Esophagus squamous epithelium (tissue), 5 donors: ENCODE results near the gene LCOR. TPM values are rescaled to one million over a fixed set of nuclear protein-coding genes. Genes with fewer than 3 reads are reported as not detected.

Experiments
- DNase-seq: peaks from one replicate; lab custom pipeline; 2025; lab: John Stamatoyannopoulos, UW
- H3K27ac ChIP-seq, 4 donors: fragments of 200-600 bp; sonication (generic); one replicate each; pipeline ENCODE4 v1.5.1; 2016 to 2019; ENCODE audit warnings: mild to moderate bottlenecking in 1 of 4
- H3K27me3 ChIP-seq, 4 donors: fragments of 200-600 bp; sonication (generic); 1 replicate in 3 of 4; 2 replicates in 1 of 4; pipeline versions ENCODE4 v1.5.1 to v1.6.0; 2017 to 2021; ENCODE audit warnings: antibody characterized with exemption in 1 of 4
- H3K36me3 ChIP-seq, 3 donors: fragments of 200-600 bp; sonication (generic); one replicate each; pipeline ENCODE4 v1.5.1; 2016 to 2019
- H3K4me1 ChIP-seq, 3 donors: fragments of 200-600 bp; sonication (generic); one replicate each; pipeline ENCODE4 v1.5.1; 2017 to 2019
- H3K4me3 ChIP-seq, 4 donors: fragments of 200-600 bp; sonication (generic); 1 replicate in 3 of 4; 2 replicates in 1 of 4; pipeline ENCODE4 v1.5.1; 2016 to 2019; ENCODE audit warnings: mild to moderate bottlenecking in 2 of 4, moderate library complexity in 1 of 4
- H3K9me3 ChIP-seq, 3 donors: fragments of 200-600 bp; sonication (generic); one replicate each; pipeline ENCODE4 v1.5.1; 2016 to 2019
- POLR2A ChIP-seq, 4 donors: fragments of 450-650 bp; IDR thresholded peaks; one replicate each; pipeline ENCODE4 v1.6.1; 2017; ENCODE audit warnings: antibody characterized with exemption in 4 of 4, mild to moderate bottlenecking in 4 of 4, moderate library complexity in 3 of 4
- WGBS, 2 donors: methylation state at CpG; one replicate each; pipeline ENCODE4 v1.1.5; 2018; 5-methylcytosine and 5-hydroxymethylcytosine counted together
- intact Hi-C: fragments of 100-400 bp; cut with DNase I; formaldehyde crosslinking; loops from one replicate; pipeline ENCODE4 v1.15.0; 2022
- total RNA-seq, 4 donors: library from RNA; depleted of rRNA; stranded (reverse); fragments of >200 nt; gene quantifications; one replicate each; pipeline ENCODE4 v1.1.0, GENCODE V29; 2016
- TF ChIP-seq, protein P1 (sequence below), 6 experiments: fragments of 450-650 bp in 4 of 6; fragments of 200-600 bp in 2 of 6; sonication (generic) in 2 of 6; IDR thresholded peaks; one replicate each; pipeline ENCODE4 v1.5.1; 2016 to 2019; ENCODE audit warnings: antibody characterized with exemption in 6 of 6, mild to moderate bottlenecking in 4 of 6, moderate library complexity in 4 of 6
- donor health status: DM: yes; HTN: yes; CAD: no.

Gene LCOR
- total RNA-seq, 4 donors from 2014 or later, result 16.9 to 112 (median 30.4) TPM

DNA sequence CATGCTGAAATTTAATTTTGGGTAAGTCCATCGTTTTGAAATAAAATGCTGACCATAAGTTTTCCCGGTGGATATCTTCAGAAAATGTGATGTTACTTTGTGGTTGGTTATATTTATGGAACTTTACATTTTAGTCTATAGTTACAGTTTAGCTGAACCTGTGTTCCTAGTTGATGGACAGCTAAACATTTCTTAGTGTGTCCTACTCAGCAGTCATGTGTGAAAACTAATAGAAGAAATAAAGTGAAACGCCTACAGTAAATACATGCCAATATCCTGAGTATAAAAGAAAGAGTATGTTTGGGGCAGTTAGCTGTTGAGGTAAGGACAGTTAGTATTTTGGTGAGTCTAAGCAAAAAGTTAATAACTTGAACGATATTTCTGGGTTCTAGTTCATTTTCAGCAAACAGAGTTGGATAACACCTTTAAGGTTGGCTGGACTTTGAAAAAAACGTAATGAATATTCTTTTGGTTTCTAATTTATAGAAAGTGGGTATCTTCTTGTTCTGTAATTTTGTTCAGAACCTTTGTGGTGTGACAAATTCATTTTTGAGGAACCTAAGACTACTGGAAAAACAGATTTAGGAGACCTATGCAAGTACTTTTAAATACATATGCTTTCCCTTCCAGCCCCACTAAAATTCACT is 28.7 kb downstream of the LCOR start:
- no peak for DNase-seq
- H3K36me3 ChIP-seq, result peaks cover 0 to 30% (median 0%) of the 10 kb centered on the region in 3 donors
- no peaks in the 10 kb centered on the region for H3K27me3 ChIP-seq
- intact Hi-C loops, result no loop called here
- H3K27ac ChIP-seq, result no peak overlapping the region
- no peak for TF ChIP-seq POLR2A (IDR thresholded peaks at IDR 0.05)
- TF ChIP-seq, protein P1, sequence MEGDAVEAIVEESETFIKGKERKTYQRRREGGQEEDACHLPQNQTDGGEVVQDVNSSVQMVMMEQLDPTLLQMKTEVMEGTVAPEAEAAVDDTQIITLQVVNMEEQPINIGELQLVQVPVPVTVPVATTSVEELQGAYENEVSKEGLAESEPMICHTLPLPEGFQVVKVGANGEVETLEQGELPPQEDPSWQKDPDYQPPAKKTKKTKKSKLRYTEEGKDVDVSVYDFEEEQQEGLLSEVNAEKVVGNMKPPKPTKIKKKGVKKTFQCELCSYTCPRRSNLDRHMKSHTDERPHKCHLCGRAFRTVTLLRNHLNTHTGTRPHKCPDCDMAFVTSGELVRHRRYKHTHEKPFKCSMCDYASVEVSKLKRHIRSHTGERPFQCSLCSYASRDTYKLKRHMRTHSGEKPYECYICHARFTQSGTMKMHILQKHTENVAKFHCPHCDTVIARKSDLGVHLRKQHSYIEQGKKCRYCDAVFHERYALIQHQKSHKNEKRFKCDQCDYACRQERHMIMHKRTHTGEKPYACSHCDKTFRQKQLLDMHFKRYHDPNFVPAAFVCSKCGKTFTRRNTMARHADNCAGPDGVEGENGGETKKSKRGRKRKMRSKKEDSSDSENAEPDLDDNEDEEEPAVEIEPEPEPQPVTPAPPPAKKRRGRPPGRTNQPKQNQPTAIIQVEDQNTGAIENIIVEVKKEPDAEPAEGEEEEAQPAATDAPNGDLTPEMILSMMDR (IDR thresholded peaks at IDR 0.05), result no peak
- no peak overlapping the region for H3K4me3 ChIP-seq
- WGBS, 2 donors, result 80 to 83% methylated on average over 5 of the region's 5 CpGs
- peaks cover 15 to 47% (median 22%) of the 10 kb centered on the region in 3 donors for H3K4me1 ChIP-seq
- H3K9me3 ChIP-seq, result no peaks in the 10 kb centered on the region

GRCh38 chr10:96863922-96864543 is 31.9 kb downstream of the LCOR start:
- TF ChIP-seq, protein P1 (IDR thresholded peaks at IDR 0.05), result no peak
- no peak for TF ChIP-seq POLR2A (IDR thresholded peaks at IDR 0.05)
- peaks cover 0 to 25% (median 0%) of the 10 kb centered on the region in 3 donors for H3K36me3 ChIP-seq
- WGBS, 2 donors, result 36 to 37% methylated on average over 3 of the region's 3 CpGs
- DNase-seq, result no peak
- H3K9me3 ChIP-seq, result no peaks in the 10 kb centered on the region
- H3K27me3 ChIP-seq, result no peaks in the 10 kb centered on the region
- intact Hi-C loops, result no loop called here
- peak overlapping the region in 2 of 4 donors; percentile 34 to 68 for H3K27ac ChIP-seq
- H3K4me1 ChIP-seq, result peaks cover 7 to 30% (median 10%) of the 10 kb centered on the region in 3 donors
- no peak overlapping the region for H3K4me3 ChIP-seq

GRCh38 chr10:96873086-96873485 is 41.0 kb downstream of the LCOR start:
- Histone ChIP-seq H3K27me3 (no peaks in the 10 kb centered on the region), H3K36me3 (peaks cover 0 to 4% (median 0%) of the 10 kb centered on the region in 3 donors), H3K9me3 (no peaks in the 10 kb centered on the region), H3K27ac (no peak overlapping the region), H3K4me1 (peaks cover 0 to 12% (median 0%) of the 10 kb centered on the region in 3 donors), H3K4me3 (no peak overlapping the region)
- no peak for TF ChIP-seq POLR2A (IDR thresholded peaks at IDR 0.05)
- TF ChIP-seq, protein P1 (IDR thresholded peaks at IDR 0.05), result no peak
- no peak for DNase-seq
- intact Hi-C loops, result no loop called here

GRCh38 chr10:96873756-96874467 is 41.8 kb downstream of the LCOR start:
- peaks cover 0 to 20% (median 0%) of the 10 kb centered on the region in 3 donors for H3K4me1 ChIP-seq
- TF ChIP-seq, protein P1 (IDR thresholded peaks at IDR 0.05), result no peak
- TF ChIP-seq POLR2A (IDR thresholded peaks at IDR 0.05), result no peak
- peaks cover 0 to 9% (median 0%) of the 10 kb centered on the region in 3 donors for H3K36me3 ChIP-seq
- WGBS, 2 donors, result 91 to 92% methylated on average over 6 to 7 of the region's 7 CpGs
- no peak for DNase-seq
- H3K4me3 ChIP-seq, result no peak overlapping the region
- no peaks in the 10 kb centered on the region for H3K9me3 ChIP-seq
- H3K27me3 ChIP-seq, result no peaks in the 10 kb centered on the region
- intact Hi-C loops, result no loop called here
- H3K27ac ChIP-seq, result no peak overlapping the region

GRCh38 chr10:96878057-96878456 is 46.0 kb downstream of the LCOR start:
- no peaks in the 10 kb centered on the region for H3K9me3 ChIP-seq
- TF ChIP-seq, protein P1 (IDR thresholded peaks at IDR 0.05), result no peak
- TF ChIP-seq POLR2A (IDR thresholded peaks at IDR 0.05), result no peak
- intact Hi-C loops, result no loop called here
- 40 to 54% methylated on average over 3 of the region's 3 CpGs for WGBS, 2 donors
- H3K36me3 ChIP-seq, result peaks cover 0 to 14% (median 0%) of the 10 kb centered on the region in 3 donors
- H3K27ac ChIP-seq, result no peak overlapping the region
- H3K4me3 ChIP-seq, result no peak overlapping the region
- no peaks in the 10 kb centered on the region for H3K27me3 ChIP-seq
- peaks cover 0 to 40% (median 0%) of the 10 kb centered on the region in 3 donors for H3K4me1 ChIP-seq
- no peak for DNase-seq
